Thyroid gland (tissue), 4 donors: ENCODE data around the gene ARHGEF28.

ENCODE experiments used
- CTCF ChIP-seq, 6 experiments: fragments of 200-600 bp in 3 of 6; fragments of 450-650 bp in 3 of 6; sonication (generic) in 3 of 6; IDR thresholded peaks; one replicate each; pipeline ENCODE4 v1.5.1; 2016 to 2019; ENCODE audit warnings: antibody characterized with exemption in 6 of 6, mild to moderate bottlenecking in 2 of 6, inconsistent platforms in 1 of 6, moderate library complexity in 1 of 6
- POLR2A ChIP-seq, 2 donors: fragments of 450-650 bp; IDR thresholded peaks; one replicate each; pipeline ENCODE4 v1.6.1; 2017; ENCODE audit warnings: antibody characterized with exemption in 2 of 2, mild to moderate bottlenecking in 2 of 2, moderate library complexity in 1 of 2

GRCh38 chr5:73943397-73943796 is 317.4 kb downstream of the ARHGEF28 start:
- TF ChIP-seq CTCF (IDR thresholded peaks at IDR 0.05) = no peak
- no peak for TF ChIP-seq POLR2A (IDR thresholded peaks at IDR 0.05)
